Esophagus squamous epithelium (tissue), 4 donors: ENCODE measurements around the gene ST8SIA2.

Experiments used
- CTCF ChIP-seq, 6 experiments: fragments of 450-650 bp in 4 of 6; fragments of 200-600 bp in 2 of 6; sonication (generic) in 2 of 6; IDR thresholded peaks; one replicate each; pipeline ENCODE4 v1.5.1; 2016 to 2019; ENCODE audit warnings: antibody characterized with exemption in 6 of 6, mild to moderate bottlenecking in 4 of 6, moderate library complexity in 4 of 6
- POLR2A ChIP-seq, 4 donors: fragments of 450-650 bp; IDR thresholded peaks; one replicate each; pipeline ENCODE4 v1.6.1; 2017; ENCODE audit warnings: antibody characterized with exemption in 4 of 4, mild to moderate bottlenecking in 4 of 4, moderate library complexity in 3 of 4

GRCh38 chr15:92394309-92395097, 822 bp downstream of the ST8SIA2 start:
- TF ChIP-seq CTCF (IDR thresholded peaks at IDR 0.05) (no peak), POLR2A (IDR thresholded peaks at IDR 0.05) (no peak)
